WTC11 (cell line): ENCODE measurements around the gene ST6GALNAC2. TPM values are rescaled to one million over a fixed set of nuclear protein-coding genes. Genes with fewer than 3 reads are reported as not detected.
A peak's percentile ranks its signal among the peaks of the same experiment; 100 is the strongest.

Experiments used
- ATAC-seq: fragments of 200-7000 bp; cut with Tn5 transposase; 2 replicates; pipeline ENCODE4 v1.10.0; 2021; ENCODE audit warnings: mild to moderate bottlenecking, moderate library complexity
- CTCF ChIA-PET: fragments of 300-600 bp; sonication (Branson Sonifier 250); formaldehyde crosslinking; loops from one replicate; lab custom pipeline; 2021; ENCODE audit warnings: antibody characterized with exemption; lab: Charles Lee
- POLR2A ChIA-PET: fragments of 350-600 bp; sonication (Branson Sonifier 250); formaldehyde crosslinking; loops from one replicate; lab custom pipeline; 2021; ENCODE audit warnings: antibody characterized with exemption; lab: Charles Lee
- DNase-seq: peaks from one replicate; pipeline ENCODE4 v3.0.0; 2021; ENCODE audit warnings: low spot score
- H3K27ac Mint-ChIP-seq: 2 replicates; pipeline ENCODE4 v1.8.0; 2021; ENCODE audit warnings: mixed read lengths
- H3K27me3 Mint-ChIP-seq: 2 replicates; pipeline ENCODE4 v1.8.0; 2021; ENCODE audit warnings: low read depth, mild to moderate bottlenecking, moderate library complexity, mixed read lengths
- H3K36me3 Mint-ChIP-seq: 2 replicates; pipeline ENCODE4 v1.8.0; 2021; ENCODE audit warnings: mixed read lengths
- H3K4me1 Mint-ChIP-seq: 2 replicates; pipeline ENCODE4 v1.8.0; 2022; ENCODE audit warnings: mixed read lengths
- H3K4me3 Mint-ChIP-seq: 2 replicates; pipeline ENCODE4 v1.8.0; 2021; ENCODE audit warnings: mild to moderate bottlenecking, moderate library complexity, mixed read lengths
- H3K9me3 Mint-ChIP-seq: 2 replicates; pipeline ENCODE4 v1.8.0; 2021; ENCODE audit warnings: mixed read lengths
- ATF2 ChIP-seq: sonication (generic); formaldehyde crosslinking; IDR thresholded peaks from 2 replicates; pipeline ENCODE4 v1.8.1; 2022; ENCODE audit warnings: low read depth, missing genetic modification reagents, borderline replicate concordance
- ATF3 ChIP-seq: sonication (generic); formaldehyde crosslinking; conservative IDR thresholded peaks from 2 replicates; pipeline ENCODE4 v1.8.1; 2022; ENCODE audit warnings: mild to moderate bottlenecking, missing genetic modification reagents
- ATF6 ChIP-seq: sonication (generic); formaldehyde crosslinking; IDR thresholded peaks from 2 replicates; pipeline ENCODE4 v1.8.1; 2023; ENCODE audit warnings: mild to moderate bottlenecking, missing genetic modification reagents
- E2F5 ChIP-seq: sonication (generic); formaldehyde crosslinking; IDR thresholded peaks from 2 replicates; pipeline ENCODE4 v1.8.1; 2022; ENCODE audit warnings: mild to moderate bottlenecking, moderate library complexity, missing genetic modification reagents
- ERG ChIP-seq: fragments of 250-450 bp; sonication (Bioruptor Pico); IDR thresholded peaks from 2 replicates; pipeline ENCODE4 v1.8.0; 2021; ENCODE audit warnings: mild to moderate bottlenecking
- GABPB1 ChIP-seq: sonication (generic); formaldehyde crosslinking; IDR thresholded peaks from 2 replicates; pipeline ENCODE4 v1.8.1; 2023; ENCODE audit warnings: mild to moderate bottlenecking, missing genetic modification reagents
- GRHL2 ChIP-seq: fragments of 250-450 bp; sonication (Bioruptor Pico); IDR thresholded peaks from 2 replicates; pipeline ENCODE4 v1.8.0; 2022; ENCODE audit warnings: mild to moderate bottlenecking, moderate library complexity; ENCODE audit not compliant: insufficient replicate concordance, severe bottlenecking
- GTF2I ChIP-seq: fragments of 250-450 bp; sonication (Bioruptor Pico); conservative IDR thresholded peaks from 2 replicates; pipeline ENCODE4 v1.4.0; 2021; ENCODE audit warnings: mild to moderate bottlenecking
- HMGXB4 ChIP-seq: sonication (generic); formaldehyde crosslinking; IDR thresholded peaks from 2 replicates; pipeline ENCODE4 v1.8.1; 2023; ENCODE audit warnings: mild to moderate bottlenecking, moderate library complexity, missing genetic modification reagents
- MYBL2 ChIP-seq: sonication (generic); formaldehyde crosslinking; IDR thresholded peaks from 2 replicates; pipeline ENCODE4 v1.8.1; 2023; ENCODE audit warnings: mild to moderate bottlenecking, moderate library complexity, missing genetic modification reagents
- NFATC4 ChIP-seq: fragments of 250-450 bp; sonication (Bioruptor Pico); IDR thresholded peaks from 2 replicates; pipeline ENCODE4 v1.9.0; 2021; ENCODE audit warnings: mild to moderate bottlenecking
- NR1H2 ChIP-seq: sonication (generic); formaldehyde crosslinking; IDR thresholded peaks from 2 replicates; pipeline ENCODE4 v1.9.0; 2021; ENCODE audit warnings: mild to moderate bottlenecking, moderate library complexity, missing genetic modification reagents
- NR3C1 ChIP-seq: sonication (generic); formaldehyde crosslinking; conservative IDR thresholded peaks from 2 replicates; pipeline ENCODE4 v1.8.1; 2023; ENCODE audit warnings: low read depth, mild to moderate bottlenecking, missing genetic modification reagents
- PREB ChIP-seq: sonication (generic); formaldehyde crosslinking; IDR thresholded peaks from 2 replicates; pipeline ENCODE4 v1.8.1; 2022; ENCODE audit warnings: mild to moderate bottlenecking, missing genetic modification reagents, moderate library complexity, borderline replicate concordance
- PRRX2 ChIP-seq: fragments of 250-450 bp; sonication (Bioruptor Pico); IDR thresholded peaks from 2 replicates; pipeline ENCODE4 v1.8.0; 2021; ENCODE audit warnings: mild to moderate bottlenecking
- TCF7 ChIP-seq: sonication (generic); formaldehyde crosslinking; IDR thresholded peaks from 2 replicates; pipeline ENCODE4 v1.8.0; 2022; ENCODE audit warnings: mild to moderate bottlenecking, low read depth, missing genetic modification reagents, moderate library complexity
- ZBTB43 ChIP-seq: sonication (generic); formaldehyde crosslinking; IDR thresholded peaks from 2 replicates; pipeline ENCODE4 v1.8.1; 2023; ENCODE audit warnings: mild to moderate bottlenecking, missing genetic modification reagents
- ZNF138 ChIP-seq: sonication (generic); formaldehyde crosslinking; conservative IDR thresholded peaks from 2 replicates; pipeline ENCODE4 v1.8.1; 2022; ENCODE audit warnings: mild to moderate bottlenecking, moderate library complexity, missing genetic modification reagents
- ZNF425 ChIP-seq: fragments of 250-450 bp; sonication (Bioruptor Pico); conservative IDR thresholded peaks from 2 replicates; pipeline ENCODE4 v1.9.0; 2021; ENCODE audit warnings: mild to moderate bottlenecking
- total RNA-seq: library from RNA; stranded (reverse); gene quantifications from 3 replicates; pipeline ENCODE4 v1.2.3, GENCODE V29; 2021

ST6GALNAC2 gene
- total RNA-seq, 1 experiment from 2014 or later, result not detected

- TF ChIP-seq PREB (CRISPR knock-in tag) (peak; percentile 68; the same call in 1 of the 2 replicates), ATF2 (CRISPR knock-in tag) (no peak), ZBTB43 (no peak), ATF3 (CRISPR knock-in tag) (no peak), GRHL2 (no peak), TCF7 (no peak), GABPB1 (CRISPR knock-in tag) (peak; percentile 59), NFATC4 (CRISPR knock-in tag) (no peak)
- TF ChIP-seq, all 79 proteins: peak for 2
- ATAC-seq, result peak; percentile 15
- ChIA-PET CTCF (interaction anchor here (1.1 to 2.9 kb wide), 7 partner anchors 11 to 324 kb away, joined by 4 to 23 read pairs (median 9); partner anchors contain the start of gene PRCD), POLR2A (no interaction called here)
- Mint-ChIP-seq H3K27me3 (peaks cover 3% of the 10 kb centered on the region), H3K4me3 (no peak overlapping the region), H3K36me3 (no peaks in the 10 kb centered on the region), H3K27ac (no peak overlapping the region), H3K4me1 (peaks cover 22% of the 10 kb centered on the region), H3K9me3 (no peaks in the 10 kb centered on the region)
- no peak for DNase-seq
These were observed 56.2 kb downstream of the ST6GALNAC2 start for GRCh38 chr17:76529224-76530094.

GRCh38 chr17:76528528-76529223 is 57.0 kb downstream of the ST6GALNAC2 start:
- DNase-seq (no peak), ATAC-seq (no peak)
- Mint-ChIP-seq H3K9me3 (no peaks in the 10 kb centered on the region), H3K27me3 (peaks cover 11% of the 10 kb centered on the region), H3K4me1 (peaks cover 22% of the 10 kb centered on the region), H3K4me3 (no peak overlapping the region), H3K27ac (no peak overlapping the region), H3K36me3 (no peaks in the 10 kb centered on the region)
- TF ChIP-seq ZNF138 (CRISPR knock-in tag) (no peak), TCF7 (no peak), GTF2I (CRISPR knock-in tag) (no peak), HMGXB4 (CRISPR knock-in tag) (no peak), MYBL2 (no peak), NR1H2 (CRISPR knock-in tag) (no peak), ATF6 (CRISPR knock-in tag) (no peak), PRRX2 (CRISPR knock-in tag) (no peak), NR3C1 (CRISPR knock-in tag) (no peak), ZNF425 (no peak), E2F5 (CRISPR knock-in tag) (no peak), ERG (CRISPR knock-in tag) (no peak)
- ChIA-PET POLR2A (no interaction called here), CTCF (interaction anchor here (0.8 to 2.9 kb wide), 15 partner anchors 9 to 249 kb away, joined by 3 to 23 read pairs (median 4); partner anchors contain the start of genes CYGB and PRCD)
